Liver (tissue), 9 donors: ENCODE measurements around the gene COL9A1. TPM values are rescaled to one million over a fixed set of nuclear protein-coding genes. Genes with fewer than 3 reads are reported as not detected.

Source experiments
- DNase-seq: peaks from one replicate; pipeline ENCODE4 v3.0.0-alpha.2; 2017; ENCODE audit warnings: low spot score
- H3K27ac ChIP-seq, 2 donors: one replicate each; pipeline ENCODE4 v1.7.0; 2013; ENCODE audit warnings: inconsistent platforms in 2 of 2, low read length in 2 of 2, control low read depth in 1 of 2, low read depth in 1 of 2, mild to moderate bottlenecking in 1 of 2
- H3K27me3 ChIP-seq, 4 donors: one replicate each; pipeline versions ENCODE4 v1.6.1 to v1.7.0; 2013; ENCODE audit warnings: low read length in 3 of 4, inconsistent platforms in 1 of 4, mild to moderate bottlenecking in 1 of 4, moderate library complexity in 1 of 4; ENCODE audit not compliant: control insufficient read depth in 4 of 4, insufficient read depth in 4 of 4
- H3K36me3 ChIP-seq, 4 donors: one replicate each; pipeline versions ENCODE4 v1.6.1 to v1.7.0; 2013; ENCODE audit warnings: low read length in 3 of 4, mild to moderate bottlenecking in 3 of 4, low read depth in 1 of 4, moderate library complexity in 1 of 4; ENCODE audit not compliant: control insufficient read depth in 4 of 4, insufficient read depth in 3 of 4
- H3K4me1 ChIP-seq, 4 donors: one replicate each; pipeline versions ENCODE4 v1.6.1 to v1.7.0; 2013; ENCODE audit warnings: low read length in 3 of 4, mild to moderate bottlenecking in 3 of 4, moderate library complexity in 1 of 4; ENCODE audit not compliant: control insufficient read depth in 4 of 4, insufficient read depth in 4 of 4
- H3K4me3 ChIP-seq, 3 donors: one replicate each; pipeline versions ENCODE4 v1.6.1 to v1.7.0; 2013; ENCODE audit warnings: low read length in 3 of 3, control low read depth in 1 of 3, low read depth in 1 of 3, mild to moderate bottlenecking in 1 of 3
- H3K9ac ChIP-seq, 2 donors: one replicate each; pipeline ENCODE4 v1.7.0; 2013; ENCODE audit warnings: low read length in 2 of 2, mild to moderate bottlenecking in 2 of 2, moderate library complexity in 2 of 2, control low read depth in 1 of 2, low read depth in 1 of 2
- H3K9me3 ChIP-seq, 4 donors: one replicate each; pipeline versions ENCODE4 v1.6.1 to v1.7.0; 2013; ENCODE audit warnings: low read length in 3 of 4; ENCODE audit not compliant: control insufficient read depth in 4 of 4
- CTCF ChIP-seq: fragments of 150-350 bp; IDR thresholded peaks from 2 replicates; pipeline ENCODE4 v1.5.1; 2017; ENCODE audit warnings: improper control_type of control experiment, low read depth, low read length; ENCODE audit not compliant: missing input control
- EGR1 ChIP-seq, 2 donors: IDR thresholded peaks; 2 replicates each; pipeline ENCODE4 v1.6.1; 2016 to 2018; ENCODE audit warnings: antibody characterized with exemption in 2 of 2, low read depth in 2 of 2
- FOXA1 ChIP-seq: IDR thresholded peaks from 2 replicates; pipeline ENCODE4 v1.6.1; 2016; ENCODE audit warnings: antibody characterized with exemption
- FOXA2 ChIP-seq: IDR thresholded peaks from 2 replicates; pipeline ENCODE4 v1.6.1; 2016; ENCODE audit warnings: antibody characterized with exemption
- GABPA ChIP-seq, 2 donors: IDR thresholded peaks in 1 of 2; conservative IDR thresholded peaks in 1 of 2; 2 replicates each; pipeline ENCODE4 v1.6.1; 2016; ENCODE audit warnings: antibody characterized with exemption in 2 of 2, mild to moderate bottlenecking in 1 of 2, moderate library complexity in 1 of 2
- HNF4A ChIP-seq, 2 donors: conservative IDR thresholded peaks; 2 replicates each; pipeline ENCODE4 v1.6.1; 2016; ENCODE audit warnings: antibody characterized with exemption in 2 of 2, mild to moderate bottlenecking in 2 of 2
- HNF4G ChIP-seq: IDR thresholded peaks from 2 replicates; pipeline ENCODE4 v1.6.1; 2016; ENCODE audit warnings: antibody characterized with exemption
- JUND ChIP-seq, 2 donors: IDR thresholded peaks; 2 replicates each; pipeline ENCODE4 v1.6.1; 2016; ENCODE audit warnings: antibody characterized with exemption in 2 of 2
- MAX ChIP-seq: IDR thresholded peaks from 2 replicates; pipeline ENCODE4 v1.6.1; 2016; ENCODE audit warnings: antibody characterized with exemption
- NR2F2 ChIP-seq: IDR thresholded peaks from 2 replicates; pipeline ENCODE4 v1.6.1; 2016; ENCODE audit warnings: antibody characterized with exemption
- RAD21 ChIP-seq, 2 donors: IDR thresholded peaks; 2 replicates each; pipeline ENCODE4 v1.6.1; 2016; ENCODE audit warnings: antibody characterized with exemption in 2 of 2, mild to moderate bottlenecking in 2 of 2
- REST ChIP-seq: IDR thresholded peaks from 2 replicates; pipeline ENCODE4 v1.6.1; 2016; ENCODE audit warnings: antibody characterized with exemption, mild to moderate bottlenecking
- RXRA ChIP-seq, 2 donors: IDR thresholded peaks; 2 replicates each; pipeline ENCODE4 v1.6.1; 2017 to 2018; ENCODE audit warnings: antibody characterized with exemption in 2 of 2, mild to moderate bottlenecking in 1 of 2
- SP1 ChIP-seq: IDR thresholded peaks from 2 replicates; pipeline ENCODE4 v1.6.1; 2018; ENCODE audit warnings: antibody characterized with exemption, mild to moderate bottlenecking
- TAF1 ChIP-seq: conservative IDR thresholded peaks from 2 replicates; pipeline ENCODE4 v1.6.1; 2016; ENCODE audit warnings: antibody characterized with exemption, mild to moderate bottlenecking
- YY1 ChIP-seq: IDR thresholded peaks from 2 replicates; pipeline ENCODE4 v1.6.1; 2016; ENCODE audit warnings: antibody characterized with exemption, mild to moderate bottlenecking
- WGBS: extraction: QIAGEN DNeasy Blood & Tissue Kit; methylation state at CpG from one replicate; pipeline ENCODE4 v1.1.7; 2013; 5-methylcytosine and 5-hydroxymethylcytosine counted together
- polyA plus RNA-seq, 2 donors: library from polyadenylated mRNA; stranded (reverse) in 1 of 2; unstranded in 1 of 2; fragments of 200-250 nt in 1 of 2; fragments of >200 nt in 1 of 2; fragmentation: Nextera tagmentation in 1 of 2; extraction: Ambion mirVana in 1 of 2; gene quantifications; one replicate each; pipeline versions ENCODE4 v1.2.1 to v1.2.3, GENCODE V29; 2013 to 2015
- total RNA-seq, 2 donors: library from RNA; depleted of rRNA; stranded (reverse); fragments of >200 nt; gene quantifications; one replicate each; pipeline ENCODE4 v1.2.3, GENCODE V29; 2014
- TF ChIP-seq, protein P1 (sequence below): IDR thresholded peaks from 2 replicates; pipeline ENCODE4 v1.6.1; 2016; ENCODE audit warnings: antibody characterized with exemption
- TF ChIP-seq, protein P2 (sequence below): IDR thresholded peaks from 2 replicates; pipeline ENCODE4 v1.6.1; 2016; ENCODE audit warnings: antibody characterized with exemption
- donor health status: healthy.
- donor health status: healthy.
- donor health status: healthy.
- donor health status: healthy.
- donor health status: healthy.

The COL9A1 gene
- total and polyA plus RNA-seq, 4 donors = 0.01 to 1.4 TPM; not detected in 2

DNA sequence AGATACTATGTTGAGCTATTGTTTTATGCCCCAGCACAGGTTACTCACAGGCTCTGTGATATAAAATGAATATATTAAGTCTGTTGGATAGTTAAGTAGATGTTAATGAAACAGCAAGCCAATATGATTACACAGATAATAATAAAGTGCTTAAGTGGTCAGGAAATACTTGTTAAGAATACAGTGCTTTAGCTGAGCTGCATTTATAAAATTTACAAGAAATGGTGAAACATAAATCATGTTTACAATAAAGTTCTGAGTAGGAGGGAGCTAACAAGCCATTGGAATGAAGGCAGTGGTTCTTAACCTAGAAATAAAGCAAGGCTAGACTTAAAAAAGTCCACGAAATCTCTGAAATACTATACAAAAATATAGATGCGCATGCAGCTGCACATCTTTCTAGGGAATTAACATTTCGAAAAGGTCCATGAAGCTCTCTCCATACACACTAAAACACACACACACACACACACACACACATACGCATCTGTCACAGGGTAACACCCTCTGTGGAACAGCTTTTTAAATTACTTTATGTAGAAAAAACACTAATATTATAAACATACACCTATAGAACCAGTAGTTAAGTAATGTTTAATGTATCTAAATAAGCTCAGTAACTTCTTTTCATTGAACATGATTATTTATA is 87.3 kb downstream of the COL9A1 start:
- peaks cover 0 to 5% (median 0%) of the 10 kb centered on the region in 4 donors for H3K27me3 ChIP-seq
- no peaks in the 10 kb centered on the region for H3K9me3 ChIP-seq
- H3K4me3 ChIP-seq = no peak overlapping the region
- WGBS = 86% methylated on average over 4 of the region's 4 CpGs
- no peaks in the 10 kb centered on the region for H3K36me3 ChIP-seq
- H3K9ac ChIP-seq = no peak overlapping the region
- TF ChIP-seq REST = no peak
- no peak for TF ChIP-seq NR2F2
- TF ChIP-seq RAD21 (IDR thresholded peaks at IDR 0.05) = no peak
- no peak for TF ChIP-seq JUND (IDR thresholded peaks at IDR 0.05)
- TF ChIP-seq, protein P1, sequence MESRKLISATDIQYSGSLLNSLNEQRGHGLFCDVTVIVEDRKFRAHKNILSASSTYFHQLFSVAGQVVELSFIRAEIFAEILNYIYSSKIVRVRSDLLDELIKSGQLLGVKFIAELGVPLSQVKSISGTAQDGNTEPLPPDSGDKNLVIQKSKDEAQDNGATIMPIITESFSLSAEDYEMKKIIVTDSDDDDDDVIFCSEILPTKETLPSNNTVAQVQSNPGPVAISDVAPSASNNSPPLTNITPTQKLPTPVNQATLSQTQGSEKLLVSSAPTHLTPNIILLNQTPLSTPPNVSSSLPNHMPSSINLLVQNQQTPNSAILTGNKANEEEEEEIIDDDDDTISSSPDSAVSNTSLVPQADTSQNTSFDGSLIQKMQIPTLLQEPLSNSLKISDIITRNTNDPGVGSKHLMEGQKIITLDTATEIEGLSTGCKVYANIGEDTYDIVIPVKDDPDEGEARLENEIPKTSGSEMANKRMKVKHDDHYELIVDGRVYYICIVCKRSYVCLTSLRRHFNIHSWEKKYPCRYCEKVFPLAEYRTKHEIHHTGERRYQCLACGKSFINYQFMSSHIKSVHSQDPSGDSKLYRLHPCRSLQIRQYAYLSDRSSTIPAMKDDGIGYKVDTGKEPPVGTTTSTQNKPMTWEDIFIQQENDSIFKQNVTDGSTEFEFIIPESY = no peak
- TF ChIP-seq FOXA2 = no peak
- TF ChIP-seq TAF1 = no peak
- TF ChIP-seq EGR1 (IDR thresholded peaks at IDR 0.05; ENCODE audit: low read depth in 2 of 2) = no peak
- TF ChIP-seq HNF4G = no peak
- no peak for TF ChIP-seq RXRA (IDR thresholded peaks at IDR 0.05)
- TF ChIP-seq CTCF = no peak
- TF ChIP-seq, protein P2, sequence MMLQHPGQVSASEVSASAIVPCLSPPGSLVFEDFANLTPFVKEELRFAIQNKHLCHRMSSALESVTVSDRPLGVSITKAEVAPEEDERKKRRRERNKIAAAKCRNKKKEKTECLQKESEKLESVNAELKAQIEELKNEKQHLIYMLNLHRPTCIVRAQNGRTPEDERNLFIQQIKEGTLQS = no peak
- no peak for TF ChIP-seq SP1
- no peak for TF ChIP-seq HNF4A (conservative IDR thresholded peaks at IDR 0.05)
- no peak for TF ChIP-seq MAX
- TF ChIP-seq YY1 = no peak
- no peak for TF ChIP-seq GABPA (IDR thresholded peaks at IDR 0.05 in 1 of 2, conservative IDR thresholded peaks at IDR 0.05 in 1 of 2)
- TF ChIP-seq FOXA1 = no peak
- DNase-seq = no peak
- no peaks in the 10 kb centered on the region for H3K4me1 ChIP-seq
- H3K27ac ChIP-seq = no peak overlapping the region
